Omental fat pad (tissue), 4 donors: ENCODE measurements around the gene ME2. TPM values are rescaled to one million over a fixed set of nuclear protein-coding genes. Genes with fewer than 3 reads are reported as not detected.

Source experiments
- ATAC-seq: fragments of 150-250 bp; one replicate; pipeline ENCODE4 v1.9.1; 2016; ENCODE audit warnings: mild to moderate bottlenecking, moderate library complexity; ENCODE audit not compliant: low FRiP score
- DNase-seq: peaks from one replicate; pipeline ENCODE4 v3.0.0-alpha.2; 2019; ENCODE audit warnings: low spot score
- total RNA-seq, 4 donors: library from RNA; depleted of rRNA; stranded (reverse); fragments of >200 nt; gene quantifications; one replicate each; pipeline ENCODE4 v1.1.0, GENCODE V29; 2016
- TF ChIP-seq, protein P1 (sequence below), 3 donors: fragments of 450-650 bp; IDR thresholded peaks; one replicate each; pipeline ENCODE4 v1.5.1; 2016 to 2017; ENCODE audit warnings: antibody characterized with exemption in 3 of 3, mild to moderate bottlenecking in 3 of 3, moderate library complexity in 2 of 3

The ME2 gene
- total RNA-seq, 4 donors from 2014 or later: 35.7 to 75.4 (median 43.2) TPM

DNA sequence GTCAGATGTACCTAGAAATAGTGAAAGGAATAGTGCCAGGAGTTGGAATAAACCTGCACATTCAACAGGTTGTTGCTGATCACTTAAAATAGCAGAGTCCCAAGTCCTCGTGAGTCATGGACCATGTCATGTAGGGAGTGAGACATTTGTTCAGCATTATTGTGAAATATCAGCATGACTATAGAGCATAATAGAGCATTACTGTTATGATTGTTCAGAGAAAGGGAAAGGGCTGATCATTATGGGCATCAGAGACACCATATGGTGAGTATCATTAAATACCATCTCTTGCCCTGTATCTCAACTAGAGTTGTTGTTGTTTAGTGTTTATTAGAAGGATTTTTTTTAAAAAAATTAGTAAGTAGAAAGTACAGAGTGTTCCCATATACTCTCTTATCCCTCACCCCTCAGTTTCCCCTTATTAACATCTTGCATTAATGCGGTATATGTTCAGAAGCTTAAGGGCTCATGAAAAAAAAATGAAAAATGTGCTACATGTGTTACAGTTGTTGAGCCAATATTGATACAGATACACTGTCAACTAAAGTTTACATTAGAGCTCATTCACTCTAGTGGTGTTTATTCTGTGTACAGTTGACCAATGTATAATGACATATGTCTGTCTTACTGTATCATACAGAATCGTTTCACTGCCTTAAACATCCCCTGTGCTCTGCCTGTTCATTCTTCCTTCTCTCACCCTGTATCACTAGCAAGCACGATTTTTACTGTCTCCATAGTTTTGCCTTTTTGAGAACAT, 94.6 kb downstream of the ME2 start:
- ATAC-seq (no peak), DNase-seq (no peak)
- TF ChIP-seq, protein P1, sequence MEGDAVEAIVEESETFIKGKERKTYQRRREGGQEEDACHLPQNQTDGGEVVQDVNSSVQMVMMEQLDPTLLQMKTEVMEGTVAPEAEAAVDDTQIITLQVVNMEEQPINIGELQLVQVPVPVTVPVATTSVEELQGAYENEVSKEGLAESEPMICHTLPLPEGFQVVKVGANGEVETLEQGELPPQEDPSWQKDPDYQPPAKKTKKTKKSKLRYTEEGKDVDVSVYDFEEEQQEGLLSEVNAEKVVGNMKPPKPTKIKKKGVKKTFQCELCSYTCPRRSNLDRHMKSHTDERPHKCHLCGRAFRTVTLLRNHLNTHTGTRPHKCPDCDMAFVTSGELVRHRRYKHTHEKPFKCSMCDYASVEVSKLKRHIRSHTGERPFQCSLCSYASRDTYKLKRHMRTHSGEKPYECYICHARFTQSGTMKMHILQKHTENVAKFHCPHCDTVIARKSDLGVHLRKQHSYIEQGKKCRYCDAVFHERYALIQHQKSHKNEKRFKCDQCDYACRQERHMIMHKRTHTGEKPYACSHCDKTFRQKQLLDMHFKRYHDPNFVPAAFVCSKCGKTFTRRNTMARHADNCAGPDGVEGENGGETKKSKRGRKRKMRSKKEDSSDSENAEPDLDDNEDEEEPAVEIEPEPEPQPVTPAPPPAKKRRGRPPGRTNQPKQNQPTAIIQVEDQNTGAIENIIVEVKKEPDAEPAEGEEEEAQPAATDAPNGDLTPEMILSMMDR (IDR thresholded peaks at IDR 0.05): no peak

DNA sequence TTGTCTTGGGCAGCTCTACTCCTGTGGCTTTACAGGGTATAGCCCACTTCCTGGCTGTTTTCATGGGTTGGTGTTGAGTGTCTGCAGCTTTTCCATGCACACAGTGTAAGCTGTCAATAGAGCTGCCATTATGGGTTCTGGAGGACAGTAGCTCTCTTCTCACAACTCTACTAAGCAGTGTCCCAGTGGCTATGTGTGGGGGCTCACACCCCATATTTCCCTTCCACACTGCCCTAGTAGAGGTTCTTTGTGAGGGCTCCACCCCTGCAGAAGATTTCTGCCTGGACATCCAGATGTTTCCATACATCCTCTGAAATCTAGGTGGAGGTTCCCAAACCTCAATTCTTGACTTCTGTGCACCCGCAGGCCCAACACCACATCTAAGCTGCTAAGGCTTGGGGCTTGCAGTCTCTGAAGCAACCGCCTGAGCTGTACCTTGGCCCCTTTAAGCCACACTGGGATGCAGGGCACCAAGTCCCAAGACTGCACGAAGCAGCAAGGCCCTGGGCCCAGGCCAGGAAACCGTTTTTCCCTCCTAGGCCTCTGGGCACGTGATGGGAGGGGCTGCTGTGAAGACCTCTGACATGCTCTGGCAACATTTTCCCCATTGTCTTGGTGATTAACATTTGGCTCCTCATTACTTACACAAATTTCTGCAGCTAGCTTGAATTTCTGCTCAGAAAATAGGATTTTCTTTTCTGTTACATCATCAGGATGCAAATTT, 98.3 kb downstream of the ME2 start:
- ATAC-seq (no peak), DNase-seq (no peak)
- TF ChIP-seq, protein P1 (IDR thresholded peaks at IDR 0.05): no peak

DNA sequence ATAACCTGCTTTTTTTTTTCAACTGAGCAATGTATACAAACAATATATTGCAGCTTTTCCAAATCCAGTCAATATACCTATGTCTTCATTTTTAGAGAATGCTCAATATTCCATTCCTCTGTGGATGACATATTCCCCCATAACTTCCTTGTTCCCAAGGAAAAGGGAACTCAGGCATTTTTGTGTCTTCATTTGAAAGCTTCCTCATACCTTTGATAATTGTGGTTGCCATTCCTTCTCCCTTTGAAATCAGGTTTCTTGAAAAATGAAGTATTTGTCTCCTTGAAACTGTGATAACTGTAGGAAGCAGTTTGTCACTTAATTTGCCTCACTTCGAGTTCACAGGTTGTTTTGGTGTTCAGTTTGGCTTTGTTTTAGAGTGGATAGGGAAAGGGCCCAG, 102.5 kb downstream of the ME2 start:
- TF ChIP-seq, protein P1 (IDR thresholded peaks at IDR 0.05): no peak
- ATAC-seq: no peak

DNA sequence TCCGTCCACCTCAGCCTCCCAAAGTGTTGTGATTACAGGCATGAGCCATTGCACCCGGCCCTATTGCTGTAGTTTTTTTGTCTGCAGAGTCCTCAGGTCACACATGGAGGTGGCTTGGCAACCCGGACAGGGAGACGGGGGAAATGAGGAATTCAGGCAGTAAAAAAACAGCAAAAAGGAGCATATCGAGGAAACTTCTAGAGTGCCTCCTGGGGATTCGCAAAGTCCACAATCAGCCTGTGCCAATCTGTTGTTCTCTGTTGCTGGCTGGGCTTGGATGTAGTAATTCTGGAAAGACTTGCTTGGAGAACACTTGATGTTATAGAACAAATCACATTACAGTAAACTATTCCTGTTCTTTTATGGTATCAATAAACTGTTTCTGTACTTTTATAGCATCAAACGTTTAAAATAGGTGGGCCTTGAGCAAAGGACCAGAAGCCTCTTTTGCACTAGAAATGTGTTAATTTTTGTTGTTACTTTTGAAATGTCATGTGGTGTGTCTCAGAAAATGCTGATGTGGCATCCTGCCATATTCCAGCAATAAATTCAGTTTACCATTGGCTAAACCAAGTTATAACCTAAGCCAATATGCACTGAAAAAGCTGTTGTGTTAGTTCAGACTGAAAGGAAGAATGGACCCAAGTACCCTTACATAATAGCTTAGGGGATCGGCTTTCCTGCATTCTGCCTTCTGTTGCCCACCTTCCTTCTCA, 103.3 kb downstream of the ME2 start:
- TF ChIP-seq, protein P1 (IDR thresholded peaks at IDR 0.05): no peak
- ATAC-seq (no peak), DNase-seq (no peak)

More for the DNA sequence above, 102.5 kb downstream of the ME2 start:
- DNase-seq: no peak

DNA sequence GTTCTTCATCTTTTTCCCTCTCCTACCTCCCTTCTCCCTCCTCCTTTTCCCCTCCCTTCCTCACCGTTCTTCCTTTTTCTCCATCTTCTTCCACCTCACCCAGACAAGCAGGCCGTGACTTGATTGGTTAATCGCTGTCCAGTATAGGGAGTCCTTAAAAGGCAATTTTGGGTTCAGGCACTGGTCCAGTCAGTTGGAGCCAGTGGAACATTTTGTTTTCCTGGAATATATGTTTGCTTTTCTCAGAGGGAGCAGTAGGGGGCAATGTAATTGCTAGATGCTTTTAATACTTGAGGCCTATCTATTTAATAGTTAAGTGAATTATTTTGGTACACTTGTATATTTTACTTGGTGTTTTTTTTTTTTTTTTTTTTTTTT, 103.9 kb downstream of the ME2 start:
- ATAC-seq (no peak), DNase-seq (no peak)
- TF ChIP-seq, protein P1 (IDR thresholded peaks at IDR 0.05): no peak

DNA sequence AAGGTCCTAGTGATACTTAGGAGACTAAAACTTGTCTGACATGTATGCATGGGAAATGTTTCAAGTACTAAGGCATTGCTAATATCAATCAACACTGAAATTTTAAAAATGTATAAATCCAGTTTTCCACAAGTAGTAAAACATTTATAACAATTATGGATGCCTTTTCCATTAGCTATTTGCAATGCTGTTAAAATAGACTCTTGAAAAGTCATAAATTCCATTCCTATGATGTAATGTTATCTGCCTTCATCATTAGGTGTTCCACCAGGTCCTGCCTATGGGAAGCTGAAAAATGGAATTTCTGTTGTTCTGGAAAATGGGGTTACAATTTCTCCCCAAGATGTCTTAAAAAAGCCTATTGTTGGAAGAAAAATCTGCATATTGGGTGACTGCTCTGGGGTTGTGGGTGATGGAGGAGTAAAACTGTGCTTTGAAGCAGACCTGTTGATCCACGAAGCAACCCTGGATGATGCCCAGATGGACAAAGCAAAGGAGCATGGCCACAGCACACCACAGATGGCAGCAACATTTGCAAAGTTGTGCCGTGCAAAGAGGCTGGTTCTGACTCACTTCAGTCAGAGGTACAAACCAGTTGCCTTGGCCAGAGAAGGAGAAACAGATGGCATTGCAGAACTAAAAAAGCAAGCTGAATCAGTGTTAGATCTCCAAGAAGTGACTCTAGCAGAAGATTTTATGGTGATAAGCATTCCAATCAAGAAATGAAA, 107.6 kb downstream of the ME2 start:
- TF ChIP-seq, protein P1 (IDR thresholded peaks at IDR 0.05): no peak
- ATAC-seq (no peak), DNase-seq (no peak)
